Measurements from ENCODE around the gene EEF2K. TPM values are rescaled to one million over a fixed set of nuclear protein-coding genes. Genes with fewer than 3 reads are reported as not detected.

Gene EEF2K
- total RNA-seq, 1 experiment from 2014 or later, result 31.0 TPM

GRCh38 chr16:22330326-22330725 lies 124.2 kb downstream of the EEF2K start (continued):
- no peak for TF ChIP-seq REST (IDR thresholded peaks at IDR 0.05; ENCODE audit: low read depth)
- TF ChIP-seq SIN3A (IDR thresholded peaks at IDR 0.05; ENCODE audit: low read depth), result no peak
- TF ChIP-seq ZFX (IDR thresholded peaks at IDR 0.05), result no peak
- TF ChIP-seq POLR2A (IDR thresholded peaks at IDR 0.05; ENCODE audit: borderline replicate concordance, extremely low read depth, insufficient read depth, insufficient read length), result no peak
- TF ChIP-seq SP1 (IDR thresholded peaks at IDR 0.05; ENCODE audit: low read depth), result no peak
- no peak for TF ChIP-seq EZH2phosphoT487 (IDR thresholded peaks at IDR 0.05; ENCODE audit: borderline replicate concordance)
- no peak for TF ChIP-seq RAD21 (IDR thresholded peaks at IDR 0.05; ENCODE audit: low read depth)
- TF ChIP-seq CBX3 (IDR thresholded peaks at IDR 0.05; ENCODE audit: low read depth), result no peak

GRCh38 chr16:22333457-22333994 lies 127.4 kb downstream of the EEF2K start:
- CTCF ChIA-PET, result no interaction called here
- RAD21 ChIA-PET (ENCODE audit: low non-redundant PET in 1 of 2, low total read pairs in 2 of 2, uncharacterized antibody in 2 of 2, unreplicated experiment in 2 of 2), result no interaction called here
- Histone ChIP-seq H3K79me2 (ENCODE audit: insufficient read depth, low read length) (peaks cover 10% of the 10 kb centered on the region), H3K27ac (ENCODE audit: low read depth, low read length) (no peak overlapping the region), H4K20me1 (ENCODE audit: insufficient read depth) (no peaks in the 10 kb centered on the region), H3K9ac (ENCODE audit: low read length) (no peak overlapping the region), H3K4me3 (replicated peaks in 1 of 2; ENCODE audit: low read depth in 1 of 2, low read length in 2 of 2) (no peak overlapping the region), H3K4me1 (ENCODE audit: control insufficient read depth in 1 of 2, insufficient read depth in 2 of 2, low read length in 2 of 2) (no peaks in the 10 kb centered on the region), H3K27me3 (ENCODE audit: insufficient read depth, low read length) (no peaks in the 10 kb centered on the region), H3K9me2 (ENCODE audit: insufficient read depth) (no peaks in the 10 kb centered on the region), H3K4me2 (ENCODE audit: low read length) (no peak overlapping the region), H2AFZ (ENCODE audit: low read depth, low read length, poor library complexity, severe bottlenecking) (no peak overlapping the region), H3K36me3 (ENCODE audit: control insufficient read depth in 1 of 2, insufficient read depth in 2 of 2, low read length in 2 of 2) (peaks cover 21 to 47% of the 10 kb centered on the region in 2 experiments), H3K9me3 (ENCODE audit: control insufficient read depth in 1 of 2, insufficient read depth in 1 of 2, low read depth in 1 of 2, low read length in 2 of 2) (peaks cover 0 to 5% of the 10 kb centered on the region in 2 experiments; a peak in 1 of 4 replicates)
- TF ChIP-seq ZNF274 (IDR thresholded peaks at IDR 0.05; ENCODE audit: low read depth, low read length) (no peak), REST (IDR thresholded peaks at IDR 0.05; ENCODE audit: low read depth) (no peak)
- intact Hi-C loops (cut with micrococcal nuclease), result no loop called here
- no peak for ATAC-seq
- DNase-seq (ENCODE audit: low read depth, low spot score), result no peak
- POLR2A ChIA-PET, result no interaction called here
- BruUV-seq (replicated peaks), result no TSS peak
